Placental pericyte (primary cell): Measurements from ENCODE around the gene GBA3. TPM values are rescaled to one million over a fixed set of nuclear protein-coding genes. Genes with fewer than 3 reads are reported as not detected.

Source experiments
- total RNA-seq: library from RNA; depleted of rRNA; stranded (reverse); fragments of >200 nt; gene quantifications from 2 replicates; pipeline ENCODE4 v1.2.3, GENCODE V29; 2012

The GBA3 gene
- not detected in 2 replicates for total RNA-seq

GRCh38 chr4:22692736-22693135 lies at the start of gene GBA3:
Gene GBA3, plus strand, starts transcription at chr4:22692937.

Other genes starting within 250 kb of the GBA3 start
- 19.9 and 51.5 TPM in 2 replicates for gene ADGRA3, start 176.9 kb upstream of the GBA3 start, total RNA-seq